ENCODE data around the gene CLEC14A. TPM values are rescaled to one million over a fixed set of nuclear protein-coding genes. Genes with fewer than 3 reads are reported as not detected.

The CLEC14A gene
- total RNA-seq, 2 experiments from 2014 or later, result not detected

DNA sequence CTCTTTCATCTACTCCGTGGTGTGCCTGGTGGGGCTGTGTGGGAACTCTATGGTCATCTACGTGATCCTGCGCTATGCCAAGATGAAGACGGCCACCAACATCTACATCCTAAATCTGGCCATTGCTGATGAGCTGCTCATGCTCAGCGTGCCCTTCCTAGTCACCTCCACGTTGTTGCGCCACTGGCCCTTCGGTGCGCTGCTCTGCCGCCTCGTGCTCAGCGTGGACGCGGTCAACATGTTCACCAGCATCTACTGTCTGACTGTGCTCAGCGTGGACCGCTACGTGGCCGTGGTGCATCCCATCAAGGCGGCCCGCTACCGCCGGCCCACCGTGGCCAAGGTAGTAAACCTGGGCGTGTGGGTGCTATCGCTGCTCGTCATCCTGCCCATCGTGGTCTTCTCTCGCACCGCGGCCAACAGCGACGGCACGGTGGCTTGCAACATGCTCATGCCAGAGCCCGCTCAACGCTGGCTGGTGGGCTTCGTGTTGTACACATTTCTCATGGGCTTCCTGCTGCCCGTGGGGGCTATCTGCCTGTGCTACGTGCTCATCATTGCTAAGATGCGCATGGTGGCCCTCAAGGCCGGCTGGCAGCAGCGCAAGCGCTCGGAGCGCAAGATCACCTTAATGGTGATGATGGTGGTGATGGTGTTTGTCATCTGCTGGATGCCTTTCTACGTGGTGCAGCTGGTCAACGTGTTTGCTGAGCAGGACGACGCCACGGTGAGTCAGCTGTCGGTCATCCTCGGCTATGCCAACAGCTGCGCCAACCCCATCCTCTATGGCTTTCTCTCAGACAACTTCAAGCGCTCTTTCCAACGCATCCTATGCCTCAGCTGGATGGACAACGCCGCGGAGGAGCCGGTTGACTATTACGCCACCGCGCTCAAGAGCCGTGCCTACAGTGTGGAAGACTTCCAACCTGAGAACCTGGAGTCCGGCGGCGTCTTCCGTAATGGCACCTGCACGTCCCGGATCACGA, 46.0 kb downstream of the CLEC14A start:
- Histone ChIP-seq H3K9me2 (ENCODE audit: insufficient read depth, low read length) (no peaks in the 10 kb centered on the region), H2AFZ (ENCODE audit: low read length) (no peak overlapping the region), H3K27ac (ENCODE audit: low read depth, low read length, poor library complexity, severe bottlenecking) (no peak overlapping the region), H3K4me2 (ENCODE audit: low read length) (no peak overlapping the region), H3K36me3 (ENCODE audit: insufficient read depth, low read length) (no peaks in the 10 kb centered on the region), H3K9me3 (ENCODE audit: low read length) (peaks cover 19% of the 10 kb centered on the region), H3K4me3 (ENCODE audit: low read depth, low read length, poor library complexity, severe bottlenecking) (no peak overlapping the region), H3K4me1 (ENCODE audit: insufficient read depth, low read length, poor library complexity, severe bottlenecking) (peaks cover 7% of the 10 kb centered on the region), H4K20me1 (ENCODE audit: insufficient read depth, low read length) (no peaks in the 10 kb centered on the region), H3K79me2 (ENCODE audit: insufficient read depth, low read depth, low read length) (no peaks in the 10 kb centered on the region)
- TF ChIP-seq, protein P1, sequence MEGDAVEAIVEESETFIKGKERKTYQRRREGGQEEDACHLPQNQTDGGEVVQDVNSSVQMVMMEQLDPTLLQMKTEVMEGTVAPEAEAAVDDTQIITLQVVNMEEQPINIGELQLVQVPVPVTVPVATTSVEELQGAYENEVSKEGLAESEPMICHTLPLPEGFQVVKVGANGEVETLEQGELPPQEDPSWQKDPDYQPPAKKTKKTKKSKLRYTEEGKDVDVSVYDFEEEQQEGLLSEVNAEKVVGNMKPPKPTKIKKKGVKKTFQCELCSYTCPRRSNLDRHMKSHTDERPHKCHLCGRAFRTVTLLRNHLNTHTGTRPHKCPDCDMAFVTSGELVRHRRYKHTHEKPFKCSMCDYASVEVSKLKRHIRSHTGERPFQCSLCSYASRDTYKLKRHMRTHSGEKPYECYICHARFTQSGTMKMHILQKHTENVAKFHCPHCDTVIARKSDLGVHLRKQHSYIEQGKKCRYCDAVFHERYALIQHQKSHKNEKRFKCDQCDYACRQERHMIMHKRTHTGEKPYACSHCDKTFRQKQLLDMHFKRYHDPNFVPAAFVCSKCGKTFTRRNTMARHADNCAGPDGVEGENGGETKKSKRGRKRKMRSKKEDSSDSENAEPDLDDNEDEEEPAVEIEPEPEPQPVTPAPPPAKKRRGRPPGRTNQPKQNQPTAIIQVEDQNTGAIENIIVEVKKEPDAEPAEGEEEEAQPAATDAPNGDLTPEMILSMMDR (conservative IDR thresholded peaks at IDR 0.05; ENCODE audit: low read length), result no peak
- no peak for TF ChIP-seq EZH2phosphoT487 (IDR thresholded peaks at IDR 0.05; ENCODE audit: borderline replicate concordance, low read depth, low read length)
- intact Hi-C loops (cut with micrococcal nuclease; ENCODE audit: unreplicated experiment), result no loop called here
- CTCF ChIA-PET (ENCODE audit: unreplicated experiment), result no interaction called here
- BruUV-seq (replicated peaks), result no TSS peak
- POLR2A ChIA-PET, result no interaction called here
- DNase-seq (ENCODE audit: low spot score), result no peak

GRCh38 chr14:38208618-38209562, 47.0 kb downstream of the CLEC14A start:
- Histone ChIP-seq H3K4me1 (ENCODE audit: insufficient read depth, low read length, poor library complexity, severe bottlenecking) (peaks cover 7% of the 10 kb centered on the region), H3K4me2 (ENCODE audit: low read length) (no peak overlapping the region), H3K9me3 (ENCODE audit: low read length) (peaks cover 19% of the 10 kb centered on the region), H3K79me2 (ENCODE audit: insufficient read depth, low read depth, low read length) (no peaks in the 10 kb centered on the region), H4K20me1 (ENCODE audit: insufficient read depth, low read length) (no peaks in the 10 kb centered on the region), H2AFZ (ENCODE audit: low read length) (no peak overlapping the region), H3K27ac (ENCODE audit: low read depth, low read length, poor library complexity, severe bottlenecking) (no peak overlapping the region), H3K36me3 (ENCODE audit: insufficient read depth, low read length) (no peaks in the 10 kb centered on the region), H3K9me2 (ENCODE audit: insufficient read depth, low read length) (no peaks in the 10 kb centered on the region), H3K4me3 (ENCODE audit: low read depth, low read length, poor library complexity, severe bottlenecking) (no peak overlapping the region)
- TF ChIP-seq, protein P1 (conservative IDR thresholded peaks at IDR 0.05; ENCODE audit: low read length), result no peak
- TF ChIP-seq EZH2phosphoT487 (IDR thresholded peaks at IDR 0.05; ENCODE audit: borderline replicate concordance, low read depth, low read length), result no peak
- DNase-seq (ENCODE audit: low spot score), result no peak
- CTCF ChIA-PET (ENCODE audit: unreplicated experiment), result no interaction called here
- POLR2A ChIA-PET, result no interaction called here
- intact Hi-C loops (cut with micrococcal nuclease; ENCODE audit: unreplicated experiment), result no loop called here
- no TSS peak for BruUV-seq (replicated peaks)

Data from OCI-LY7 (cell line).